Stimulated activated CD8-positive, alpha-beta memory T cell treated with anti-CD3 and anti-CD28 coated beads, Interleukin-4, amount 100 ng/mL, for 24 hours (primary cell): ENCODE results near the gene SEMA4G.

Source experiments
- DNase-seq: peaks from one replicate; pipeline ENCODE4 v3.0.0-alpha.2; 2020; ENCODE audit warnings: low read depth

Gene SEMA4G

DNA sequence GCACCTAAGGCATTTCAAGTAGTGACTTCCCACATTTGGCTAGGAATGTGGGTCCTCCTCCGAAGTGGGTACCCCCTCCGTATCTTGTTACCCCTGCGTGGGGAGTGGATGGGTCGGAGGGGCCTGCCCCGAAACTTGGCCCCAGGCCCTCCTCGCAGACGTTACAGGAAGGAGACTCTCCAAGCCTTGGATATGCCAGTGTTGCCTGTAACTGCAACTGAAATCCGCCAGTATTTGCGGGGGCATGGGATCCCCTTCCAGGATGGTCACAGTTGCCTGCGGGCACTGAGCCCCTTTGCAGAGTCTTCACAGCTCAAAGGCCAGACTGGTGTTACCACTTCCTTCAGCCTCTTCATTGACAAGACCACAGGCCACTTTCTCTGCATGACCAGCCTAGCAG is 18.9 kb downstream of the SEMA4G start:
- no peak for DNase-seq

DNA sequence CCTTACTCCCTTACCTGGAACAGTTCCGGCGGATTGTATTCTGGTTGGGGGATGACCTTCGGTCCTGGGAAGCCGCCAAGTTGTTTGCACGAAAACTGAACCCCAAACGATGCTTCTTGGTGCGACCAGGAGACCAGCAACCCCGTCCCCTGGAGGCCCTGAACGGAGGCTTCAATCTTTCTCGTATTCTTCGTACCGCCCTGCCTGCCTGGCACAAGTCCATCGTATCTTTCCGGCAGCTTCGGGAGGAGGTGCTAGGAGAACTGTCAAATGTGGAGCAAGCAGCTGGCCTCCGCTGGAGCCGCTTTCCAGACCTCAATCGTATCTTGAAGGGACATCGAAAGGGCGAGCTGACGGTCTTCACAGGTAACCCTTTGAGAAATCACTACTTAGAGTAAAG is 19.8 kb downstream of the SEMA4G start:
- DNase-seq: no peak

DNA sequence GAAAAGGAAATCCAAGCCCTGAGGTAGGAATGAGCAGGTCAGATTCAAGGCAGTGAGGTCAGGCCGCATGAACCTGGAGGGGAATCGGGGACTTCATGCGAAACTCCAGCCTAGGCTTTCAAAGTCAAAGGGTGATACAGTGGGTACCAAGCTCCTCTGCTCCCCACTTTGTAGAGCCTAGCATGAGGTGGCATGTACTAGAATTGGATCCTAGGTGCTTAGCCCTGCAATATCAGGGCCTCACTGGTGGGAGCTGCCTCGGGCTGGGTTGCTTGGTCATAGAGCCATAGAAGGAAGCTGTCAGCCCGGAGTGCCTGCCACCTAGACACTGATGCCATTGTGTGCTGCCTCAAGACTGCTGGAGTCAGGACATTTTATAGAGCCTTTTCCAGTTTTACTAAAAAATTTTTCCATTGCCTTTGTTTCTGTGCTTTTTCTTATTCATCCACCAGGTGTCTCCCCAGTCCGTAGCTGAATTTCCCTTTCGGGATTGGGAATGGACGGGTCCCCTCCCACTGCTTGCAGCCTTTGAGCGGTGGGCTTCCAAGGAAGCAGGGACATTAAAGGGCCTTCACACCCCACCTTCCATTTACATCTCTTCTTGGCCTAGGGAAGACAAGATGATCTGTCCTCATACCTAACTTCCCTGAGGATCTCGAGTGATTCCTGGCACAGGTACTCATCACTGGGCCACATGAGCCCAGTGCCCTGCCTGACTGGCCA is 24.8 kb downstream of the SEMA4G start:
- no peak for DNase-seq

DNA sequence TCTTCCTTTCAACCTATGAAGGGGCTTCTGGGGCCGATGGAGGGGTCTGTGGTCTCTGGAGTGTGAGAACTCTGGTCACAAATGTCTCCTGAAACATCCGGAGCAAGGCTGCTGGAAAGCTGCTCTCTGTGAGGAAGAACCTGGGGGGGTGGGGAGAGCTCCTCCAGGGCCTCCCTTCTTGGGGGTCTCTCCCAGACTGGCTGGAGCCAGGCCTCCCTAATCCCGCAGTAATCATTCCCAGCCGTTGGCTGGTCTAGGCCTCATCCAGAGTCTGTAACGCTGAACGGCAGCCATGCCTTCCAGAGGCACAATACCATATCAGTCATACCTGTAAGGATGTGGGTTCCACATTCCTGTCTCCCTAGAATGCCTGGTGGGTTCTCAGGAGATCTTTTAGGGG is 25.9 kb downstream of the SEMA4G start:
- DNase-seq: no peak

DNA sequence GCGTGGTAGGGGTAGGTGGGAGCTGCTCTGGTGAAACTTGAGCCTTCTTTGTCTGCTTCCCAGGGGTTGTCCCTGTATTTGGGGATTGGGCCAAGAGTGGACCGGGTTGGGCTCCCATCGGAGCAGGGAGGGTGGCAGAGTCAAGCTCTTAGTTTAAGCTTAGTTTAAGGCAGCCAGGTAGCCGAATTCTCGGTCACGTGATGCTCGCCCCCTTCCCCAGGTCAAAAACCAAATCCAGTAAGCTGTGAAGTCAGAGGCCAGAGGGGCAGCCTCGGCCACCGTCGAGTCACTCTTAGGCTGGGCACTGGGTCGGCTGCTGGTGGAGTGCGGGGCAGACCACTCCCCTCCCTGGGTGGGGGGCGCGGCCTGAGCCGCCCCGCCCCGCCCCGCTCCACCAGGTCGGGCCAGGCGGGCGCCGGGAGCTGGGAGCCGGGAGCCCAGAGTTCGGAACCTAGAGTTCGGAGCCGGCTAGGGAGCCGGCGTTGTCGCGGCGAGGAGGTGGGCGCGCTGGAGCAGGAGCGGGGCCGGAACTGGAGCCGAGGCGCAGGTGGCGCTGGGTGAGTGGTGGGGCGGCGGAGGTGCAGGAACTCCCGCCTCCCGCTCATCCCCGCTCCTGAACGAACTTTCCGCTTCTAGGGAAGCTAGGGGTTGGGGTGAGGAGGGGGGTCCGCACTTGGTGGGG is 27.5 kb downstream of the SEMA4G start:
- DNase-seq: peak; percentile 19

DNA sequence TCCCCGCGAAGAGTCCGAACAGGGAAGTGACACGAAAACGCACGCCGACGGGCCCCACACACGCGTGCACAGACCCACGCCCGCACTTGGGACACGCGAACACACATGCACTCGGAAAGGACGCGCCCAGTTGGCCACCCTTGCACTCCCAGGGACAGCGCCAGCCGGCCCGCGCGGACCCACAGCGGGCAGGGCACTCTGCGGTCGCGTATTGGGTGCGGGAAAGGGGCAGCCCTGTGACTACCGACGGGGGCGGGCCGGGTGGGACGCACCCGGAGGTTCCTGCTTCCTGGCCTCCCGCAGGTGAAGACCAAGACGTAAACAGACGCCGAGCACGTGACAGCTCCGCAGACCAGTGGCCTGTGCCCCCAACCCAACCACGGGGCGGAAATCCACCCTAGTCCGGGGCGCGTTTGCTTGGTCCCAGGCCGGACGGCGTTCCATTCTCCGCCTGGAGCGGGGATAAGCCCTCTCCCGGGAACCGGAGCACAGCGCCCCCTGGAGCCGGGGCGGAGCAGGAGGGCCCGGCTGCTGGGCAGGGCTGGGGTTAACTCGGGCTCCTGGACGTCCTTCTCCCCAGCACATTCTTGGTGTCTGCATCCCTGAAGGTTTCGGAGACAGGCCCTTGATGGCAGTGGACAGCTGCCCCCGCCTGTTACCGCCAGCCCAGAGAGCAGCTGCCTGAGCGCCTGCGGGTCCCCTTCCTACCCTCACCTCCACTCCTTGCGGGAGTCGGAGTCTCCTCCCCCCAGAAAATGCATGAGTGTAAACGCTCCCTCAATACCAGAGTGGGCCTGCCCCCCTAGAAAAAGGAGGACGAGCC is 28.3 kb downstream of the SEMA4G start:
- DNase-seq: peak; percentile 55

DNA sequence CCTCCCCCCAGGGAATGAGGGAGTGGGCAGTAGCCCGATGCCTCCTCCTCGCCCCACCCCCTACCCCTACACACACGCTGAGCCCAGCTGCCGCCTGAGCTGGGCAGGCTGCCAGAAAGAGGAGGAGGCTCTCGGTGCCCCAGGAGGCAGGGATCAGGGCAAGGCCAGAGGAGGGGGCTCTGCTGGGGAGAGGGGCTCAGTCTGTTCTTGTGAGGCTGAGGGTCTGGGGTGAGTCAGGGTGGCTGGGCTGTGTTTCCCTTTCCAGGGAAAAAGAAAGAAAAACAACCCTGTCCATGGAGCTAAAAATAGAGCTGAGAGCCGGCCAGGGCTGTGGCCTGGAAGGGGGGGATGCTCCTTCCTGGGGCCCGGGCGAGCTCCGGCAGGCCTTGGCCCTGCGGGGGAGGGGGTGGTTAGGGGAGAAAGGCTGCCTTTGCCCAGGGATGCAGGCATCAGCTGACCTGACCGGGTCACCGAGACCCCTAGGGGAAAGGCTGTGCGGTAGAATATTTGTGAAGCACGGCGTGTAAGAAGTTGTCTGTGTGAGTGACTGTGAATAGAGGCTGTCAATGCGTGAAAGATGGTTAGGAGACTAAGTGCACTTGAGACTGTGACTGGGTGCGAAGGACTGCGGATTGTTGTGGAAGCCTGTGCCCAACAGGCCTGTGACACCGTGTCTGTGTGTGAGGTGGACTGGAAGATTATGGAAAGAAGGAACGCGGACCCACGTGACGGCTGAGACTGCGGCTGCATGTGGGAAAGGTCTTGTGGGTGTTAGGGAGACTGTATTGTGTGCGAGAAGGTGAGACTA is 29.1 kb downstream of the SEMA4G start:
- DNase-seq: peak; percentile 45

DNA sequence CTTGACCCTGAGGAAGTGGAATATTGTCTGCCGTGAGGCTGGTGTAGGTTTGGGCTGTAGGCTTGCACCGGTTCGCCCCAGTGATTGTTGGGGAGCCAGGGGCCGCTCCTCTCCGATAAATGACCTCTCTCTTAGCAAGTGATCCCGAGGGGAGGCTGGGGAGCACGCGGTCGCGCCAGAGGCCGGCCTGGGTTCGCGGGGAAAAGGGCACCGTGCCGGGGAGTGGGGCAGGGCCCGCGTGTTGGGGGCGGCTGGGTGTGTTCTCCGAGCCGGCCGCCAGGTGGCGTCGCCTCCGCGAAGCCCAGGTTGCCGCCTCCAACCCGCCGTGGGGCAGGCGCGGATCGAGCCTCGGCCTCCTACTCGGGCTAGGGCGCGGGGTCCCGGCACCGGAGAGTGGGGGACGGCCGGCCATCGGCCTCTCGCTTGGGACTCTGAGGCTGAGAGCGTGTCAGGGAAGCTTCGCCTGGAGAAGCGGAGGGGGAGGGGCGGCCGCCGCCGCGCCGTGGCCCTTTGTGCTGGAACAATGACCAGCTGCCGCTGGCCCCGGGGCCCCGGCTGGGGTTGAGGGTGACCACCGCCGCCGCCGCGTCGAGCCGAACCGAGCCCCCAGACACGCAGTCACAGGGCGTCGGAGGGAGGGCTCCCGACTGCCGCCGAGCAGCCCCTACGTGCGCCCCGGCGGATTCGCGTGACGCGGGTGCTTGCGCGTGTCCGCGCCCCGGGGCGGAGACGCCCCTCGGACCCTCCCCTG is 29.9 kb downstream of the SEMA4G start:
- DNase-seq: peak; percentile 62

DNA sequence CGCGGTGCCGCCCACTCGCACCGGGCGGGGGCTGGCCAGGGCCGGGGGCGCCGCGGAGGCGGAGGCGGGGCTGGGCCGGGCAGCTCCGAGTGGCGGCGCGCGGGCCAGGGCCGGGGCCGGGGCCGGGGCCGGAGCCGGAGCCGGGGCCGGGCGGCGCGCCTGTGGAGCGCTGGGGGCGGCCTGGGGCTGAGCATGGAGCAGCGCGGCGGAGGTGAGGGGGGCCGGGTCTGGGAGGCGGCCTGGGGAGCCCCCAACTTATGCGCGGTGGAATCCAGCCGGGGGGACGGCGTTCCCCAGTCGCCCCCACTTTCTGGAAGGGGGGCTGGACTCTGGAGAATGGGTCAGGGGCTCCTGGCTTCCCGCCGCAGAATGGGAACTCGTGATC is 30.4 kb downstream of the SEMA4G start, which contains the start of gene LZTS2:
LZTS2 (plus strand) TSS at position 67 of the 385 bp plus-strand sequence. CDS start 2,731 bp downstream, outside the sequence.
- DNase-seq: no peak

DNA sequence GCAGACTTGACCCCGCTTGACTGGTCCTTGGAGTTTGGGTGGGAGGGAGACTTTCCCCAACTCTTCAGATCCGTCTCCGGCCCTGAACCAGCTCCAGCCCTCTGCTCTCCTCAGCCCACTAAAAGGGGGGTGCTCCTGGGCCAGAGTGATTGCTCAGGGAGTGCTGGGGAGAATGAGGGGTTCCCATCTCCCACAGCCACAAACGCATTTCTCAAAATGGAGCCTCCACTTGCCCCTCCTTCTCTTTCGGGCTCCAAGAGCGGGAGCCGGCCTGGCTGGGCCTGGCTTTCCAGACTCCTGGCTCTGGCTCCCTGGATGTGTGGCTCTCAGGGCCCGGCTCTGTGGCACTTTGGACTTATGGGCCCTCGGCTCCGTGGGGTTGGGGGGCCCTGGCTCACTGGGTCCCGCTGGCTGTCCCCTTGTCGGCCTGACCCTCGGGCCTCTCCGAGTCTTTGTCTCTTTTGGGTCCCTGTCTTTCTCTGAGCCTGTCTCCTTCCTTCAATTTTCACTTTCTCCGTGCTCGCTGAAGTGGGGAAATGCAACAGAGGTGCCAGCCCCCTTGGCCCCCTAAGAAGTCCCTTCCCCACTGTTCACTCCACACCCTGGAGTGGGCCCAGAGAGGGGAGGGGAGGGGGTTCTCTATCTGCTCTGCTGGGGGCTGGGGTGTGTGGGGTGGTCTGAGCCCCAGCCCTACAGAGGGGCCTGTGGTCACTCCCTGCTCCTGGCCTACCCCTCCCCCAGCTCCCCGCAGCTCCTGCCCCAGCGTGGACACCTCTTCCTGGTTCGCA is 31.0 kb downstream of the SEMA4G start:
- DNase-seq: no peak

DNA sequence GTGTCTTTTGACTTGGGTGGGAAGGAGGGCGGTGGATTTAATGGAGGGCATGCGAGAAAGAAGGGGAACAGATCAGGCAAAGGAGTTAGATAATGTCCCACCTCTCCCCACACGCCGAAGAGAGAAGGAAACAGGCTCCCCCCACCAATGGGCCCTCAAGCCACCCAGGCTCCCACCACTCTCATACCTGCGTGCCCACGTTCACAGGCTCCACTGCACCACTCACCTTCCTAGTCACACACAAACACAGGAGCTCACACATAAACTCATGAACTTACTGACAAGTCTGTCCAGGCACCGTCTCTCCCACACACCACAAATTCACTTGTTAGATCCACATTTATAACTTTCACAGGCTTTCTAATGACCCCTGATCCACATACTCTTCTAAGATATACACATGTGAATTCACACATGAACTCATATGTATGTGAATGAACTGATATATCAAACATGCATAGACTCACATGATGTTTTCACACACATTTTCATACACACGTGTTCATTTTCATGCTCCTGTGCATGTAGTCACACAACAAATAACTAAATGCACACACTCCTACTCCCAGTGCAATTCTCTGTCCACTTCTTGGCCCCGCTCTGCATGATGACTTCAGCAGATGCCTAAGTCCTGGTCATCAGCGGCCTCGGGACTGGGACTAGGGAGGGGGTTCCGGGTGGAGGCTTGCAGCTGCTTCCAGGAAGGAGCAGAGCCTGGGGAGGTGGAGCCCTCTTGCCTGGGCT is 31.8 kb downstream of the SEMA4G start:
- no peak for DNase-seq

DNA sequence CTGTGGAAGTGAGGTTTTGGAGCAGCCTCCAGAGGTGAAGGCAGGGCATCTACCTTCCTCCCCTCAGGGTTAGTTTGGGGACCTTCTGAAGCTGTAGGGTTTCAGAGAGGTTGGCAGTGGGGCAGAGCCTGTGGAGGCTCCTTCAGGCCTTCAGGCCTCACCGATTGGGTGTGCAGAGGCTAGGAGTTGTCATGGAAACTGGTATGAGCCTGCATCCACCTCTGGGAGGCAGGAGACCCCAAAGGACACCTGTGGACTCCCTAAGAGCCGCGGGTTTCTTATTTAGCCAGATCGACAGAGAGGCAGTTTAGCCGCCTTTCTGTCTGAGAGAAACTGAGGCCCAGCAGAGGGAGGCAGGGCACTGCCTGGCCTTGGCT is 32.3 kb downstream of the SEMA4G start:
- DNase-seq: no peak

DNA sequence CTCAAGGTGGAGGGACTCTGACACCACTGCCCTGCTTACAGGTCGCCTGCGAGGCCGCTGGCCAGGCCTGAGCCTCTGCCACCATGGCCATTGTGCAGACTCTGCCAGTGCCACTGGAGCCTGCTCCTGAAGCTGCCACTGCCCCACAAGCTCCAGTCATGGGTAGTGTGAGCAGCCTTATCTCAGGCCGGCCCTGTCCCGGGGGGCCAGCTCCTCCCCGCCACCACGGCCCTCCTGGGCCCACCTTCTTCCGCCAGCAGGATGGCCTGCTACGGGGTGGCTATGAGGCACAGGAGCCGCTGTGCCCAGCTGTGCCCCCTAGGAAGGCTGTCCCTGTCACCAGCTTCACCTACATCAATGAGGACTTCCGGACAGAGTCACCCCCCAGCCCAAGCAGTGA is 33.2 kb downstream of the SEMA4G start:
- DNase-seq: no peak

DNA sequence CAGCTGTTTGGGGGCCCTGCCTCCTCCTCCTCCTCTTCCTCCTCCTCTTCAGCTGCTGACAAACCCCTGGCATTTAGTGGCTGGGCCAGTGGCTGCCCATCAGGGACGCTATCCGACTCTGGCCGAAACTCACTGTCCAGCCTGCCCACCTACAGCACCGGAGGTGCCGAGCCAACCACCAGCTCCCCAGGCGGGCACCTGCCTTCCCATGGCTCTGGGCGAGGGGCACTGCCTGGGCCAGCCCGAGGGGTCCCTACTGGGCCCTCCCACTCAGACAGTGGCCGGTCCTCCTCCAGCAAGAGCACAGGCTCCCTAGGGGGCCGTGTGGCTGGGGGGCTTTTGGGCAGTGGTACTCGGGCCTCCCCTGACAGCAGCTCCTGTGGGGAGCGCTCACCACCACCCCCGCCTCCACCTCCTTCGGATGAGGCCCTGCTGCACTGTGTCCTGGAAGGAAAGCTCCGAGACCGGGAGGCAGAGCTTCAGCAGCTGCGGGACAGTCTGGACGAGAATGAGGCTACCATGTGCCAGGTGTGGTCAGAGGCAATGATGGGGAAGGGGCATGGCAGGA is 34.4 kb downstream of the SEMA4G start:
- DNase-seq: no peak

DNA sequence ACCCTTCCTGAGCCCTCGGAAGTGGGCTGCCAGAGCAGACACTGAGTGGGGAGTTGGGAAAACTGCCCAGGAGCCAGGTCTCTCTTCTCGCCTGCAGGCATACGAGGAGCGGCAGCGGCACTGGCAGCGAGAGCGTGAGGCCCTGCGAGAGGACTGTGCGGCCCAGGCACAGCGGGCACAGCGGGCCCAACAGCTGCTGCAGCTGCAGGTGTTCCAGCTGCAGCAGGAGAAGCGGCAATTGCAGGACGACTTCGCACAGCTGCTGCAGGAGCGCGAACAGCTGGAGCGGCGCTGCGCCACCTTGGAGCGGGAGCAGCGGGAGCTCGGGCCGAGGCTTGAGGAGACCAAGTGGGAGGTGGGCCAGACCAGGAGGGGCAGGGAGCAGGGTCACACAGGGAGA is 36.1 kb downstream of the SEMA4G start:
- DNase-seq: no peak

DNA sequence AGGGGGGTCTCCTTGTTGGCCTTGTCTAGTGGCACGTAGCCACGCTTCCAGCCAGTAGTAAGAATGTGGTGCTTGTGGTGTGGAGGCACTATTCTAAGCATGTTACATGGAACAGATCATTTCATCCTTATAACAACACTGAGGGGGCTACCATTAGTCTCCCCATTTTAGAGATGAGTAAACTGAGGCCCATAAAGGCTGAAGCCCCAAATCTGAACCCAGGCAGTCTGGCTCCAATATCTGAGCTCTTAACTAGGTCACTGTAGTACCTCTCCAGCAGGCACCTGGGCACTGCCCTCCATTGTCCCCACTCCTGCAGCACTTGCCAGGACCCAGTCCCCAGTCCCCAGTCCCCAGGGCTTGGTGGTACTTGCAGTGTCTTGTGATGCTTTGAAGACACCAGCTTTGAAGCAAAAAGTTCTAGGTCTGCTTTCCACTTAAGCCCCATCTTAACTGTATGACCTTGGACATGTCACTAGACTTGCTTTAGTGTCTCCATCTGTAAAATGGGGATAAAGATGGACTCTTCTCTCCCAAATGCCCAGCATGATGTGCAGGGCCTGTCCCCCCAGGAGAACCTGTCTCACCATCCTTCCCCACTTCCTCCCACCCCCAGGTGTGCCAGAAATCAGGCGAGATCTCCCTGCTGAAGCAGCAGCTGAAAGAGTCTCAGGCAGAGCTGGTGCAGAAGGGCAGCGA is 36.7 kb downstream of the SEMA4G start:
- DNase-seq: no peak

DNA sequence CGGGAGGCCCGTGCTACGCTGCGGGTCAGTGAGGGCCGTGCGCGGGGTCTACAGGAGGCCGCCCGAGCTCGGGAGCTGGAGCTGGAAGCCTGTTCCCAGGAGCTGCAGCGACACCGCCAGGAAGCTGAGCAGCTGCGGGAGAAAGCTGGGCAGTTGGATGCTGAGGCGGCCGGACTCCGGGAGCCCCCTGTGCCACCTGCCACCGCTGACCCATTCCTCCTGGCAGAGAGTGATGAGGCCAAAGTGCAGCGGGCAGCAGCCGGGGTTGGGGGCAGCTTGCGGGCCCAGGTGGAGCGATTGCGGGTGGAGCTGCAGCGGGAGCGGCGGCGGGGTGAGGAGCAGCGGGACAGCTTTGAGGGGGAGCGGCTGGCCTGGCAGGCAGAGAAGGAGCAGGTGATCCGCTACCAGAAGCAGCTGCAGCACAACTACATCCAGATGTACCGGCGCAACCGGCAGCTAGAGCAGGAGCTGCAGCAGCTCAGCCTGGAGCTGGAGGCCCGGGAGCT is 37.3 kb downstream of the SEMA4G start:
- DNase-seq: no peak

DNA sequence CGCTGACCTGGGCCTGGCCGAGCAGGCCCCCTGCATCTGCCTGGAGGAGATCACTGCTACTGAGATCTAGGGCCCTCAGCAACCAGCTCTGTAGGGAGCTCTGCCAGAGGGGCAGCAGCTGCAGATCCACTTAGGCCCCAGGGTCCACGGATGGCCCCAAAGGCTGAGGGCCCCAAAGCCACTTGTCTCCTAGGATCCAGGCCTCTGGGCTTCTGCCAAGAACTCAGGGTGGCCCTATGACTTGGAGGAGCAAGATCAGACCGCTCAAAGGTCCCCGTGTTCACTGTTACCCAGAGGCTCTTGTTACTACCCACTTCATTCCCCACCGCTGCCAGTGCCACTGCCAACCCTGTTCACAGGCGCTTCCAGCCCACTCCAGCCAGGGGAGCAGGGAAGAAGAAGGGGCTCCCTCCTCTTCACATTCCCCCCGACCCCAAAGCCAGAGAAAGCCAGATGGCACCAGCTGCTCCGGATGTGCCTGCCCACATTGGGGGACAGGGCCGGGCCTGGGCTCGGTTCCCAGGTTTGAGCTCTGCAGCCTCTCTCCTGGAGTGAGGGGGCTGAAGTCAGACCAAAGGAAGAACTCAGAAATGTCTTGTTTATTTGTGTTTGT is 37.9 kb downstream of the SEMA4G start:
- DNase-seq: no peak
